Measurements from ENCODE around the gene RGCC. TPM values are rescaled to one million over a fixed set of nuclear protein-coding genes. Genes with fewer than 3 reads are reported as not detected.

The RGCC gene
- total RNA-seq, 1 experiment from 2014 or later: not detected

- no peak overlapping the region for H4K5ac ChIP-seq (ENCODE audit: insufficient read length, low read depth, low read length)
- H3K79me1 ChIP-seq (ENCODE audit: insufficient read depth, low read depth, low read length, poor library complexity, severe bottlenecking): no peaks in the 10 kb centered on the region
- WGBS (ENCODE audit: extremely low coverage, insufficient read length, low lambda C conversion rate): no CpG with 5 or more reads among the region's 19 CpGs
- no peaks in the 10 kb centered on the region for H4K20me1 ChIP-seq (ENCODE audit: control insufficient read depth, insufficient read depth, insufficient read length)
- no peaks in the 10 kb centered on the region for H3K9me3 ChIP-seq (ENCODE audit: control insufficient read depth, low read depth, low read length)
- TF ChIP-seq, protein P1, sequence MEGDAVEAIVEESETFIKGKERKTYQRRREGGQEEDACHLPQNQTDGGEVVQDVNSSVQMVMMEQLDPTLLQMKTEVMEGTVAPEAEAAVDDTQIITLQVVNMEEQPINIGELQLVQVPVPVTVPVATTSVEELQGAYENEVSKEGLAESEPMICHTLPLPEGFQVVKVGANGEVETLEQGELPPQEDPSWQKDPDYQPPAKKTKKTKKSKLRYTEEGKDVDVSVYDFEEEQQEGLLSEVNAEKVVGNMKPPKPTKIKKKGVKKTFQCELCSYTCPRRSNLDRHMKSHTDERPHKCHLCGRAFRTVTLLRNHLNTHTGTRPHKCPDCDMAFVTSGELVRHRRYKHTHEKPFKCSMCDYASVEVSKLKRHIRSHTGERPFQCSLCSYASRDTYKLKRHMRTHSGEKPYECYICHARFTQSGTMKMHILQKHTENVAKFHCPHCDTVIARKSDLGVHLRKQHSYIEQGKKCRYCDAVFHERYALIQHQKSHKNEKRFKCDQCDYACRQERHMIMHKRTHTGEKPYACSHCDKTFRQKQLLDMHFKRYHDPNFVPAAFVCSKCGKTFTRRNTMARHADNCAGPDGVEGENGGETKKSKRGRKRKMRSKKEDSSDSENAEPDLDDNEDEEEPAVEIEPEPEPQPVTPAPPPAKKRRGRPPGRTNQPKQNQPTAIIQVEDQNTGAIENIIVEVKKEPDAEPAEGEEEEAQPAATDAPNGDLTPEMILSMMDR (conservative IDR thresholded peaks at IDR 0.05): no peak
- peak overlapping the region; percentile 52 to 82; a peak in 4 of 5 replicates for H3K4me3 Mint-ChIP-seq
- no peak overlapping the region for H4K91ac ChIP-seq (ENCODE audit: insufficient read length, low read depth, low read length)
- no peaks in the 10 kb centered on the region for H3K4me1 ChIP-seq (ENCODE audit: insufficient read depth, low read length)
- H3K27ac Mint-ChIP-seq: no peak overlapping the region
- H3K23ac ChIP-seq (ENCODE audit: insufficient read length, low read depth, low read length): no peak overlapping the region
- H2BK15ac ChIP-seq (ENCODE audit: low read depth, low read length): no peak overlapping the region
- peaks cover 0 to 2% (median 0%) of the 10 kb centered on the region in 3 experiments; a peak in 1 of 7 replicates for H3K36me3 Mint-ChIP-seq (ENCODE audit: insufficient read depth in 1 of 3, low read depth in 3 of 3)
- no peak overlapping the region for H2BK20ac ChIP-seq (ENCODE audit: low read depth, low read length, poor library complexity, severe bottlenecking)
- no peak overlapping the region for H3K9ac ChIP-seq (ENCODE audit: extremely low read depth, insufficient read length, low read length)
- no peak overlapping the region for H3K18ac ChIP-seq (ENCODE audit: insufficient read length, low read depth, low read length)
- H3K4me1 Mint-ChIP-seq: peaks cover 3 to 14% of the 10 kb centered on the region in 2 experiments; a peak in 3 of 4 replicates
- peaks cover 17% of the 10 kb centered on the region for H3K23me2 ChIP-seq (ENCODE audit: insufficient read length, low read depth, low read length, poor library complexity, severe bottlenecking)
- H3K4me2 ChIP-seq (ENCODE audit: insufficient read depth, insufficient read length, low read length): no peak overlapping the region
- no peak overlapping the region for H3K27ac ChIP-seq (ENCODE audit: insufficient read length, low read depth, low read length)
- H2AFZ ChIP-seq (ENCODE audit: low read length): no peak overlapping the region
- no peak overlapping the region for H2AK5ac ChIP-seq (ENCODE audit: insufficient read length, low read length)
- no peak for DNase-seq
- peaks cover 0 to 5% of the 10 kb centered on the region in 2 experiments; a peak in 1 of 5 replicates for H3K9me3 Mint-ChIP-seq
- H3K56ac ChIP-seq (ENCODE audit: insufficient read length, low read depth, low read length): no peak overlapping the region
- H3K14ac ChIP-seq (ENCODE audit: insufficient read depth, low read length): no peak overlapping the region
- H3T11ph ChIP-seq (ENCODE audit: low read length): no peak overlapping the region
- no peak overlapping the region for H4K8ac ChIP-seq (replicated peaks; ENCODE audit: insufficient read length, low read depth, low read length)
- no peak overlapping the region for H2BK120ac ChIP-seq (ENCODE audit: low read depth, low read length, poor library complexity, severe bottlenecking)
- H2BK5ac ChIP-seq (ENCODE audit: insufficient read length, low read length): no peak overlapping the region
- peaks cover 42% of the 10 kb centered on the region for H3K27me3 ChIP-seq (ENCODE audit: insufficient read depth, low read length)
- no peaks in the 10 kb centered on the region for H3K79me2 ChIP-seq (ENCODE audit: insufficient read depth, low read length)
- peaks cover 80% of the 10 kb centered on the region for H3K27me3 Mint-ChIP-seq (ENCODE audit: low read depth)
- no peak overlapping the region for H2BK12ac ChIP-seq (ENCODE audit: insufficient read length, low read depth, low read length)
- no peak overlapping the region for H3K4ac ChIP-seq (ENCODE audit: low read depth, low read length)
Measured at GRCh38 chr13:41455725-41456419, 1.5 kb upstream of the RGCC start.

All from H9 (cell line).